Measurements from ENCODE around the gene CETN2. TPM values are rescaled to one million over a fixed set of nuclear protein-coding genes. Genes with fewer than 3 reads are reported as not detected.

The CETN2 gene
- total and polyA plus RNA-seq, 2 donors (not counting 3 experiments of a cell fraction or from before 2014, with no cell fraction given), result 15.4 to 28.2 TPM

- DNase-seq (ENCODE audit: low read depth, low spot score), result no peak
- TF ChIP-seq FOS (IDR thresholded peaks at IDR 0.05; ENCODE audit: borderline replicate concordance, insufficient read depth, low read length) (no peak), POLR2AphosphoS5 (IDR thresholded peaks at IDR 0.05; ENCODE audit: insufficient read depth, low read depth, low read length) (no peak), GATA2 (IDR thresholded peaks at IDR 0.05; ENCODE audit: insufficient read depth, insufficient read length, low read depth, low read length) (no peak), CTCF (IDR thresholded peaks at IDR 0.05; ENCODE audit: extremely low read depth in 1 of 2, insufficient read depth in 1 of 2, low read depth in 1 of 2, low read length in 2 of 2) (no peak), EZH2 (IDR thresholded peaks at IDR 0.05; ENCODE audit: borderline replicate concordance, low read depth, low read length, severe bottlenecking) (no peak), POLR2A (IDR thresholded peaks at IDR 0.05; ENCODE audit: low read depth, low read length) (no peak), MYC (IDR thresholded peaks at IDR 0.05; ENCODE audit: low read depth, low read length) (no peak), JUN (IDR thresholded peaks at IDR 0.05; ENCODE audit: borderline replicate concordance, insufficient read depth, insufficient read length, low read depth) (no peak)
- TF ChIP-seq, protein P1, sequence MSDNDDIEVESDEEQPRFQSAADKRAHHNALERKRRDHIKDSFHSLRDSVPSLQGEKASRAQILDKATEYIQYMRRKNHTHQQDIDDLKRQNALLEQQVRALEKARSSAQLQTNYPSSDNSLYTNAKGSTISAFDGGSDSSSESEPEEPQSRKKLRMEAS (IDR thresholded peaks at IDR 0.05; ENCODE audit: insufficient read depth, insufficient read length), result no peak
- Histone ChIP-seq H3K4me1 (ENCODE audit: control insufficient read depth, extremely low read depth, insufficient read depth, low read length) (no peaks in the 10 kb centered on the region), H3K9ac (replicated peaks; ENCODE audit: extremely low read depth, insufficient read depth, low read length) (no peak overlapping the region), H3K9me3 (replicated peaks; ENCODE audit: control insufficient read depth, insufficient read depth, low read length) (no peaks in the 10 kb centered on the region), H3K79me2 (ENCODE audit: control insufficient read depth, insufficient read depth, low read length) (no peaks in the 10 kb centered on the region), H3K27me3 (ENCODE audit: control insufficient read depth in 2 of 2, insufficient read depth in 2 of 2, low read length in 2 of 2) (no peaks in the 10 kb centered on the region), H3K9me1 (replicated peaks; ENCODE audit: control insufficient read depth, extremely low read depth, insufficient read depth, low read length) (no peaks in the 10 kb centered on the region), H3K36me3 (ENCODE audit: control insufficient read depth in 2 of 2, extremely low read depth in 1 of 2, insufficient read depth in 2 of 2, low read length in 2 of 2) (peaks cover 3 to 4% of the 10 kb centered on the region in 2 experiments), H3K27ac (ENCODE audit: insufficient read depth, low read depth, low read length) (no peak overlapping the region), H2AFZ (ENCODE audit: low read depth, low read length) (no peak overlapping the region), H3K4me3 (replicated peaks in 1 of 3; ENCODE audit: insufficient read depth in 1 of 3, low read depth in 1 of 3, low read length in 3 of 3) (no peak overlapping the region), H3K4me2 (ENCODE audit: insufficient read depth, low read length) (no peak overlapping the region), H4K20me1 (replicated peaks; ENCODE audit: control insufficient read depth, extremely low read depth, insufficient read depth, low read length) (no peaks in the 10 kb centered on the region)
- no peak for FAIRE-seq
- BruUV-seq (replicated peaks), result no TSS peak
- dilution Hi-C loops (cut with MboI; ENCODE audit: extremely low pct_ligation_motif_present, low sequenced_read_pairs), result no loop called here
- ChIA-PET POLR2A (no interaction called here), CTCF (no interaction called here)
- intact Hi-C loops (cut with micrococcal nuclease), result no loop called here
These were observed 31.3 kb upstream of the CETN2 start for GRCh38 chrX:152861826-152862225.
